Measurements from ENCODE around the gene COL20A1.
"Not testable (repeated sequence)": the region's sequence is repeated elsewhere in the genome, so short reads cannot be mapped to it uniquely, and the experiment has no call there.

Gene COL20A1

DNA sequence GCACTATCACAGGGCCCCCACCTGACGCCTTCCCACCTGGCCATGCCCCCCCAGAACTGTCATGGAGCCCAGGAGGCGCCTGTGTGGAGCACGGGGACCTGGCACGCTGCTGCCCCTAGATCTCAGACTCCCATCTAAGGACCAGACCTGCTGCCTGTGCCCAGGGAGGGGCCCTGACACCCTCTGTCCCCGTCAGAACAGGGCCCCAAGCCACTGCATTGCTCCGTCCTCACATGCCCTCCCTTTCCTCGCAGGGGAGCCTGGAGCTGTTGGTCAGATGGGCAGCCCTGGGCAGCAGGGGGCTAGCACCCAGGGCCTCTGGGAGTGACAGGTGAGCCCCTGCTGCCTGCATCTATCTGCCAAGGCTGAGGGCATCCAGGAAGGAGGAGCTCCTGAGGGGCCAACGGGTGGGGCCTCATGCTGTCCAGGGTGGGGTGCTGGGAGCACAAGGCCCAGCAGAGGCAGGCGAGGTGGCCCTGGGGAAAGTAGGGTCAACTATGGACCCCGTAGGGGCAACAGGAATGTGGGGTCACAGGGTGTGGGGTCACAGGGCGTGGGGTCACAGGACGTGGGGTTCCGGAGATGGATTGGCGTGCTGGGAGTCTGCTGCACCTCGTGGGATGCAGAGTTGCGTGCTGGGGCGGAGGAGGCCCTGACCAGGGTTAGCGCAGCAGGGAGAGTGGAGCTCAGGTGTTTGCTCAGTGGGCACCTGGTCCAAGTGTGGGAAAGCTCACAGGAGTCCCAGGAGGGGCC, 36.5 kb downstream of the COL20A1 start:
- no CpG with 5 or more reads among the region's 18 CpGs for WGBS (ENCODE audit: insufficient coverage, insufficient read length)
- Histone ChIP-seq H3K4me1 (ENCODE audit: control insufficient read depth, insufficient read depth, low read length) (no peaks in the 10 kb centered on the region), H3K27ac (ENCODE audit: low read length) (no peak overlapping the region), H3K9me3 (ENCODE audit: control insufficient read depth, insufficient read depth, low read length) (no peaks in the 10 kb centered on the region), H3K4me3 (ENCODE audit: low read length) (no peak overlapping the region), H3K36me3 (ENCODE audit: control insufficient read depth, insufficient read depth, low read length) (no peaks in the 10 kb centered on the region), H3K27me3 (ENCODE audit: control insufficient read depth, insufficient read depth, low read length) (no peaks in the 10 kb centered on the region)
- no peak for DNase-seq (ENCODE audit: low read depth, low spot score)

DNA sequence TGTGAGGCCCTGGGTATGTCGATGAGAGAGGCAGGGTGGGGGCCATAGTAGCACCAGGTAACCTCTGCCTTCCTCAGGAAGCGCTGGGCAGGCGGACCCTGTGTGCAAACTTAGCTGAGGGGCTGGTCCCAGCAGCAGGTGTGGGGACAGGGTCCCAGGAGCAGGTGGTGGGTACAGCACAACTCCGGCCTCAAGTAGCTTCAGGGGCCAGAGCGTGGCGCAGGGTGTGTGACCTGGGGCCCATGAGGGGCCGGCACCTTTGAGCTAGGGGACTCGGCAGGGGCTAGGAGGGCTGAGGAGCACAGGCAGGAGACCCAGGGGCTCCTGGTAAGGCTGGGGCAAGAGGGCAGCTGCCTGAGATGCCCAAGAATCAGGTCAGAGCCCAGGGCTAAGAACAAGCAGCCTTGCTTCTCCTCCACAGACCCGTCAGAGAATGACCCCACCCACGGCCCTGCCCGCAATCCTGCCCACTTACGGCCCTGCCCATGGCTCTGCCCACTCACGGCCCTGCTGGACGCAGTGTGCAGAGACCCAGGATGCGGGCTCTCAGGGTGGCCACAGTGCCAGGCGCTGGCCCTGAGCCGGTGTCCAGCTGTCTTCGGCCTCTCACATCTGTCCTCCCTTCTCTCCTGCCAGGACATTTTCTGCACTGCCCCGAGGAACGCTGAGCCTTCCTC, 37.2 kb downstream of the COL20A1 start:
- Histone ChIP-seq H3K36me3 (ENCODE audit: control insufficient read depth, insufficient read depth, low read length) (no peaks in the 10 kb centered on the region), H3K27ac (ENCODE audit: low read length) (no peak overlapping the region), H3K4me3 (ENCODE audit: low read length) (no peak overlapping the region), H3K27me3 (ENCODE audit: control insufficient read depth, insufficient read depth, low read length) (no peaks in the 10 kb centered on the region), H3K9me3 (ENCODE audit: control insufficient read depth, insufficient read depth, low read length) (no peaks in the 10 kb centered on the region), H3K4me1 (ENCODE audit: control insufficient read depth, insufficient read depth, low read length) (no peaks in the 10 kb centered on the region)
- no CpG with 5 or more reads among the region's 20 CpGs for WGBS (ENCODE audit: insufficient coverage, insufficient read length)
- DNase-seq (ENCODE audit: low read depth, low spot score) = no peak

DNA sequence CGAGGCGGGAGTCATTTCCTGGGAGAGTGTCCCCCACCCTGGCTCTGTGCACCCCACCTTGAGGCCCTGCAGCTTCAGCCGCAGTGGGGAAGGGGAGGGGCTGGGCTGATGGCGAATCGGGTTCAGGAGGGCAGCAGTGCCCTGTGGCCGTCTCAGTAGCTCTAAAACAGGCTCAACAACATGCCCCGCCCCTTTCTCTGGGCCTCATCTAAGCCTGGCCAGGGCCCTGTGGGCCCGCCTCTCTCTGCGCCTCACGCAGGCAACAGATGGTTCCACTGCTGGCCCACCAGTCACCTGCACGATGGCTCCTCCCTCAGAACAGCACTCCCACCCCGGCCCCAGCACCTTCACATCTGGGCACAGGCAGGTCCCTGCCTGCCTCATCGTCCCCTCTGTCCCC, 38.0 kb downstream of the COL20A1 start:
- H3K27me3 ChIP-seq (ENCODE audit: control insufficient read depth, insufficient read depth, low read length) = no peaks in the 10 kb centered on the region
- WGBS (ENCODE audit: insufficient coverage, insufficient read length) = no CpG with 5 or more reads among the region's 13 CpGs
- no peaks in the 10 kb centered on the region for H3K36me3 ChIP-seq (ENCODE audit: control insufficient read depth, insufficient read depth, low read length)
- no peaks in the 10 kb centered on the region for H3K4me1 ChIP-seq (ENCODE audit: control insufficient read depth, insufficient read depth, low read length)
- no peak overlapping the region for H3K27ac ChIP-seq (ENCODE audit: low read length)
- no peak overlapping the region for H3K4me3 ChIP-seq (ENCODE audit: low read length)
- no peaks in the 10 kb centered on the region for H3K9me3 ChIP-seq (ENCODE audit: control insufficient read depth, insufficient read depth, low read length)
- no peak for DNase-seq (ENCODE audit: low read depth, low spot score)

DNA sequence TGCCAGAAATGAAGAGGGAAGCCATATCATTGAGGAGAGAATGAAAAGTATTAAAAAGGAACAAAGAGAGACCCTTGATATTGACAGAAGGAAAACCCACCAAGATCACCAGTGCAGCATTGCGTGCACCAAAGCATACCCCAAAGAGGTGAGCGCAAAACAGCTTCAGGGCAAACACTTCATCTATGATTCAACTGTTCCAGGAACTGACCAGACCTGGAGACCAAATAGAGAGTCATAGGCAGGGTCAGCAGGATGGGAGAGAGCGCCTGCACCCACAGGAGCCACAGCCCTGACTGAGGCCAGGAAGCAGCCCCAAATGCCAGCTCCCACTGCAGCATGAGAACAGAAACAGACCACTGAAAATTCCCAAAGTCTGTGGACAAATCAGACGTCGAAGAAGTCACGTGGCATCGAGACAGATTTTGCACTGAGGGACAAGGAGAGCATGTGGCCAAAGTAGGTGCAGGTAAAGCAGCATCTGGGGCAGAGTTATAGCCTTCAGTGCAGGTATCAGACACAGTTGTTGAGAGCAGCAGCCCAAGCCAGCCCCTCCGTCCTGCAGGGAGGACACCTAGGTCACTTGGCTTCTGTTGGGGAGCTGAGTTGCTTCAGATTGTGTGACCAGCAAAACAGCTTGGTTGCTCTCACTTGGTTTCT, 38.9 kb downstream of the COL20A1 start:
- WGBS (ENCODE audit: insufficient coverage, insufficient read length) = no CpG with 5 or more reads among the region's 8 CpGs
- H3K36me3 ChIP-seq (ENCODE audit: control insufficient read depth, insufficient read depth, low read length) = no peaks in the 10 kb centered on the region
- no peaks in the 10 kb centered on the region for H3K9me3 ChIP-seq (ENCODE audit: control insufficient read depth, insufficient read depth, low read length)
- H3K27ac ChIP-seq (ENCODE audit: low read length) = no peak overlapping the region
- H3K4me3 ChIP-seq (ENCODE audit: low read length) = no peak overlapping the region
- no peaks in the 10 kb centered on the region for H3K27me3 ChIP-seq (ENCODE audit: control insufficient read depth, insufficient read depth, low read length)
- no peak for DNase-seq (ENCODE audit: low read depth, low spot score)
- H3K4me1 ChIP-seq (ENCODE audit: control insufficient read depth, insufficient read depth, low read length) = no peaks in the 10 kb centered on the region; the same call in 1 of the 2 replicates

DNA sequence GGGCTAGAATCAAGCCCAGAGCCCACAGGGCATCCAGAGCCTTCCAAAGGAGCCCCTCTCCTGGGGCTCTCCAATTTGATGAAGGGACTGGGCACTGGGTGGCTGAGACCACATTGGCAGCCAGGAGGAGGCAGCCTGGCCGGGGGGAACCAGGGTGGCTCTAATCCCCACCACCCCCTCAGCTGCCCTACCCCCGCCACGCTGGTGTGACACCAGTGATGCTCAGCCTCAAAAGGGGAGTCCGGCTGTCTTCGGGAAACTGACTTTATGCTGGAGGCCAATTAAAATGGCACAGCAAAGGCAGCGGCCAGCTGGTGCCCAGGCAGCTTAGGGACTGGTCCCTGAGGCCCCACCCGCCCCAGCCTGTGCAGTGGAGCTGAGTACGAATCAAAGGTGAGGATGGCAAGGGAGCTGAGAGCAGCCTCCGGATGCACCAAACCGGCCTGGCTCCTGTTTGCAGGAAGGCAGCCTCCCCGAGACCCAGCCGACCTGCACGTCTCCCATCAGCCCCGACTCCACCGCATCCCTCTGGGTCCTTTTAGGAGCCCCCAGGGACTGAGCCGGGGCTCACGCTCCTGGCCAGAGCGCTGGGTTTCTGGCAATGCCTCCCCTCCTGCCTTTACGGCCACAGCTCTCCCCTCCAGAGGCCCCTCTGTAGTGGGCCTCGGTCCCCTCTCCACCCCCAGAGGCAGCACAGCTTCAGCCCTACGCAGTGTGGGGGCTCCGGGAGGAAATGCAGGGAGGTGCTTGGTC, 39.7 kb downstream of the COL20A1 start:
- WGBS (ENCODE audit: insufficient coverage, insufficient read length) = no CpG with 5 or more reads among the region's 22 CpGs
- DNase-seq (ENCODE audit: low read depth, low spot score) = no peak

DNA sequence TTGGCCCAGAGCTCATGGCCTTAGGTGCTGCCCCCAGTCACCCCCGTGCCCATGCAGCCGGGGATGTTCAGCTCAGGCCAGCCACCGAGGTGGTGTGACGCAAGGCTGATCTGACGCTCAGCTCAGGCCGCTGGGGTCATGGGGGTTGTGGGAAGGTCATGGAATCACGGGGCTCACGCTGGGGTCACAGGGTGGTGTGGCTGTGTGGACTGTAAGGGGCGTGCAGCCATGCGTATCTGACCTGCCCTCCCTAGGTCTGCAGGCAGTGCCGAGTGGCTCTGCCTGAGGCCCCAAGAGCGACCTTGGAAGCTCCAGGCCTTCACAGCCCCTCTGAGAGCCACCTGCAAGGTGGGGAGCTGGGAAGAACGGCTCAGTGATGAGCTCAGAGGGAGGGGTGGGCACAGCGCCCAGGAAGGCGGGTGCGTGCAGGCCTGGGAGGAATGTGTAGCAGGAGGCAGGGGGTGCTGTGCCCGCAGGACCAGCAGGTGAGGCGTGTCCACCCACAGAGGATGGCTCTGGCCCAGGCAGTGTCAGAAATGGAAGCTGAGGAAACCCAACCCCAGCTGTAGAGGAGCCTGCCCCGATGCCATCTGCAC, 40.4 kb downstream of the COL20A1 start:
- no peaks in the 10 kb centered on the region for H3K9me3 ChIP-seq (ENCODE audit: control insufficient read depth, insufficient read depth, low read length)
- H3K36me3 ChIP-seq (ENCODE audit: control insufficient read depth, insufficient read depth, low read length) = no peaks in the 10 kb centered on the region
- DNase-seq (ENCODE audit: low read depth, low spot score) = no peak
- no peak overlapping the region for H3K27ac ChIP-seq (ENCODE audit: low read length)
- H3K4me3 ChIP-seq (ENCODE audit: low read length) = no peak overlapping the region
- H3K4me1 ChIP-seq (ENCODE audit: control insufficient read depth, insufficient read depth, low read length) = no peaks in the 10 kb centered on the region; the same call in 1 of the 2 replicates
- no peaks in the 10 kb centered on the region for H3K27me3 ChIP-seq (ENCODE audit: control insufficient read depth, insufficient read depth, low read length)
- no CpG with 5 or more reads among the region's 19 CpGs for WGBS (ENCODE audit: insufficient coverage, insufficient read length)

More for the DNA sequence above, 39.7 kb downstream of the COL20A1 start:
- no peak overlapping the region for H3K4me3 ChIP-seq (ENCODE audit: low read length)
- H3K27ac ChIP-seq (ENCODE audit: low read length) = no peak overlapping the region
- no peaks in the 10 kb centered on the region for H3K27me3 ChIP-seq (ENCODE audit: control insufficient read depth, insufficient read depth, low read length)
- no peaks in the 10 kb centered on the region for H3K36me3 ChIP-seq (ENCODE audit: control insufficient read depth, insufficient read depth, low read length)
- H3K9me3 ChIP-seq (ENCODE audit: control insufficient read depth, insufficient read depth, low read length) = no peaks in the 10 kb centered on the region
- H3K4me1 ChIP-seq (ENCODE audit: control insufficient read depth, insufficient read depth, low read length) = no peaks in the 10 kb centered on the region; the same call in 1 of the 2 replicates

DNA sequence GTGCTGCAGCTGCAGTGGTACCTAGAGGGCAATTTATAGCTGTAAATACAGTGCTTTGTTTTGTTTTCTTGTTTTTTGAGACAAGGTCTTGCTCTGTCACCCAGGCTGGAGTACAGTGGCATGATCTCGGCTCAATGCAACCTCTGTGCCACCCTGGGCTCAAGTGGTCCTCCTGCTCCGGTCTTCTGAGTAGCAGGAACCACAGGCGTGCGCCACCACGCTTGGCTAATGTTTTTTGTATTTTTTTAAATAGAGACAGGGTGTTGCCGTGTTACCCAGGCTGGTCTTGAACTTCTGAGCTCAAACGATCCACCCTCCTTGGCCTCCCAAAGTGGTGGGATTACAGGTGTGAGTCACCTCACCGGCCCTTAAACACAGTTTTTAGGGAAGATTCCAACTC, 41.4 kb downstream of the COL20A1 start:
- H3K27me3 ChIP-seq (ENCODE audit: control insufficient read depth, insufficient read depth, low read length) = no peaks in the 10 kb centered on the region
- DNase-seq (ENCODE audit: low read depth, low spot score) = no peak
- no CpG with 5 or more reads among the region's 8 CpGs for WGBS (ENCODE audit: insufficient coverage, insufficient read length)
- no peak overlapping the region for H3K4me3 ChIP-seq (ENCODE audit: low read length)
- H3K4me1 ChIP-seq (ENCODE audit: control insufficient read depth, insufficient read depth, low read length) = no peaks in the 10 kb centered on the region; the same call in 1 of the 2 replicates
- no peaks in the 10 kb centered on the region for H3K36me3 ChIP-seq (ENCODE audit: control insufficient read depth, insufficient read depth, low read length)
- no peaks in the 10 kb centered on the region for H3K9me3 ChIP-seq (ENCODE audit: control insufficient read depth, insufficient read depth, low read length)
- no peak overlapping the region for H3K27ac ChIP-seq (ENCODE audit: low read length)

DNA sequence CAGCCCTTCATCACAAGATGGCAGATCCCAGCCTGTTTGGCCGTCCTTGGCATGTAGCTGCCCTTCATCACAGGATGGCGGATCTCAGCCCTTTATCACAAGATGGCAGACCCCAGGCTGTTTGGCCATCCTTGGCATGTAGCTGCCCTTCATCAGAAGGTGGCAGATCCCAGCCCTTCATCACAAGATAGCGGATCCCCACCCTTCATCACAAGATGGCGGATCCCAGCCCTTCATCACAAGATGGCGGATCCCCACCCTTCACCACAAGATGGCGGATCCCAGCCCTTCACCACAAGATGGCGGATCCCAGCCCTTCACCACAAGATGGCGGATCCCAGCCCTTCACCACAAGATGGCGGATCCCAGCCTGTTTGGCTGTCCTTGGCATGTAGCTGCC, 42.1 kb downstream of the COL20A1 start:
- not testable (repeated sequence) for H3K4me1 ChIP-seq (ENCODE audit: control insufficient read depth, insufficient read depth, low read length); H3K27ac ChIP-seq (ENCODE audit: low read length); H3K4me3 ChIP-seq (ENCODE audit: low read length); H3K36me3 ChIP-seq (ENCODE audit: control insufficient read depth, insufficient read depth, low read length); DNase-seq (ENCODE audit: low read depth, low spot score); H3K9me3 ChIP-seq (ENCODE audit: control insufficient read depth, insufficient read depth, low read length); H3K27me3 ChIP-seq (ENCODE audit: control insufficient read depth, insufficient read depth, low read length)
- no CpG with 5 or more reads among the region's 9 CpGs for WGBS (ENCODE audit: insufficient coverage, insufficient read length)

DNA sequence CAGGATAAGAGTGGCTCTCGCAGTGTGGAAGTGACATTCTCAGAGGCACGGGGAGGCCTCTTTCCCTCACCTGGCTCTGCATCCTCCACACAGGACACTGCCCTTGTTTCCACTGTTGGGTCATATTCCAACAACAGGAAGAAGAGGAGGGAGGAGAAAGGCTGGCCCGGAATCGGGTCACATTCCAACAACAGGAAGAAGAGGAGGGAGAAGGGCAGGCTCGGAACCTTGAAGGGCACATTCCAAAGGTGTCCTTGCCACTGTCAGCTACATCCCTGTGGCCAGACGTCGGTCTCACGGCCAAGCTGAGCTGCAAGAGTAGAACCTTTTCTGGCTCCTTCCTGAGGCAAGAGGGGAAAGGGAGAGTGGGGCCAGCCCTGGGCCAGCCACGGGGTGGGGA, 42.7 kb downstream of the COL20A1 start:
- Histone ChIP-seq H3K9me3 (ENCODE audit: control insufficient read depth, insufficient read depth, low read length) (no peaks in the 10 kb centered on the region), H3K36me3 (ENCODE audit: control insufficient read depth, insufficient read depth, low read length) (no peaks in the 10 kb centered on the region), H3K4me1 (ENCODE audit: control insufficient read depth, insufficient read depth, low read length) (no peaks in the 10 kb centered on the region; the same call in 1 of the 2 replicates), H3K27me3 (ENCODE audit: control insufficient read depth, insufficient read depth, low read length) (no peaks in the 10 kb centered on the region), H3K4me3 (ENCODE audit: low read length) (no peak overlapping the region), H3K27ac (ENCODE audit: low read length) (no peak overlapping the region)
- no peak for DNase-seq (ENCODE audit: low read depth, low spot score)
- WGBS (ENCODE audit: insufficient coverage, insufficient read length) = no CpG with 5 or more reads among the region's 9 CpGs

Data from iPS DF 6.9 (cell line).